ENCODE data around the gene CACNA2D3.

CACNA2D3 gene

DNA sequence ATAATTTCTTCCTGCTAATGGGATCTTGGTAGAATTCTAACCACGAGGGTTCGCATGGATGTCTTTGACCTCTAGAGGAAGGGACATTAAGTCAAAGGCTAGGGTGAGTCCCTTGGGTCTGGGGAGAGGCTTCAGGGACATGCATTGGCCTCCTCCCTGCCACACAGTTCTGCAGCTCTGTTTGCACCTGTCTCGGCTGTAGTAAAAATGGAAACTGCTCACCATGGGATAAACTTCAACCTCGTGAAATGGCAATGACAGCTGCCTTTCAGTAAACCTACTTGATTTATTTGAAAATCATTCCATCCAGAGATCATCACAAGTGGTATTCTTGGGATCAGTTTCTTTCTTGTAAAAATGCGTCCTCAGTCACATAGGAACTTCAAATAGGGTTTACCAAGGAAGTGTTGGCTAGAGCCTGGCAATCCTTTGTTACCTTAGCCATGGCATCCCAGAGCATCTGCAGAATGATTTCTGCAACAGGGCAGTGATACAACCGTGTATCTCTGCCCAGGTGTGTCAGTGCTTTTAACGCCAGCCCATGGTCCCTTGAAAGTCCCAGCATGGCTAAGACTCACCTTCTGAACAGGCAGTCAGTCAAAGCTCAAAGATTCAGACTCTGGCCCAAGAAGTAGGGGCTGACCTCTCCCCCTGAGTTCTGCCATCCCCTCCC is 819.5 kb downstream of the CACNA2D3 start:
- no peak overlapping the region for H3K27ac ChIP-seq
- no peak overlapping the region for H3K4me3 ChIP-seq
- TF ChIP-seq, protein P1, sequence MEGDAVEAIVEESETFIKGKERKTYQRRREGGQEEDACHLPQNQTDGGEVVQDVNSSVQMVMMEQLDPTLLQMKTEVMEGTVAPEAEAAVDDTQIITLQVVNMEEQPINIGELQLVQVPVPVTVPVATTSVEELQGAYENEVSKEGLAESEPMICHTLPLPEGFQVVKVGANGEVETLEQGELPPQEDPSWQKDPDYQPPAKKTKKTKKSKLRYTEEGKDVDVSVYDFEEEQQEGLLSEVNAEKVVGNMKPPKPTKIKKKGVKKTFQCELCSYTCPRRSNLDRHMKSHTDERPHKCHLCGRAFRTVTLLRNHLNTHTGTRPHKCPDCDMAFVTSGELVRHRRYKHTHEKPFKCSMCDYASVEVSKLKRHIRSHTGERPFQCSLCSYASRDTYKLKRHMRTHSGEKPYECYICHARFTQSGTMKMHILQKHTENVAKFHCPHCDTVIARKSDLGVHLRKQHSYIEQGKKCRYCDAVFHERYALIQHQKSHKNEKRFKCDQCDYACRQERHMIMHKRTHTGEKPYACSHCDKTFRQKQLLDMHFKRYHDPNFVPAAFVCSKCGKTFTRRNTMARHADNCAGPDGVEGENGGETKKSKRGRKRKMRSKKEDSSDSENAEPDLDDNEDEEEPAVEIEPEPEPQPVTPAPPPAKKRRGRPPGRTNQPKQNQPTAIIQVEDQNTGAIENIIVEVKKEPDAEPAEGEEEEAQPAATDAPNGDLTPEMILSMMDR (IDR thresholded peaks at IDR 0.05) = no peak
- DNase-seq = no peak
- H3K9me3 ChIP-seq = no peaks in the 10 kb centered on the region
- H3K27me3 ChIP-seq = no peaks in the 10 kb centered on the region
- H3K36me3 ChIP-seq = no peaks in the 10 kb centered on the region
- H3K4me1 ChIP-seq = no peaks in the 10 kb centered on the region
- intact Hi-C loops (cut with DNase I; ENCODE audit: low total_unique reads) = no loop called here

DNA sequence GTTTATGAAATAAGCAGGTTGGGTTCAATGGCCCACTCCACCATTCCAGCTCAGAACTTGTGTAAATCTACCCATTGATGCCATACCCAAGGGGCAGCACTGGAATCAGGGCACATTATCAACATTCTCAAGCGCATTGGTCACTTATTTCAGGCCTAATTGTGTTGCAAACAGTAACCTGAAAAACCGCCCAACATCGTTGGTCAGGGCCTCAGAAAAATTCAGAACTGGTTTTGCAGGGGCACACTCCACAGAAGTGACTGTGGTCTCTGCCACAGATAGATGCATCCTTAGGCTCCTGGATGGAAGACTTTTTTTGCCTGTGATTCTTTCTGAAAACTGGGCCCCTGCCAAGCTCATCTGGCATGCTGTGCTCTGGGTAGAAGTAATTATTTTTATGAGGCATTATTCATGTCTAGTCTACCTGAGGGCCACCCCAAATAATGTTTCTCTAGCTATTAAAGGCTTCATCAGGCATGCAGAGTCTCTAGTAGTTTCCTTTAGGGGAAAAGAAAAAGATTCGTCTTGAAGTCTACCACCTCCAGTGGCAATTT is 827.2 kb downstream of the CACNA2D3 start:
- H3K4me1 ChIP-seq = peaks cover 0 to 7% (median 3%) of the 10 kb centered on the region in 4 donors
- TF ChIP-seq, protein P1 (IDR thresholded peaks at IDR 0.05) = no peak
- H3K36me3 ChIP-seq = no peaks in the 10 kb centered on the region
- H3K4me3 ChIP-seq = no peak overlapping the region
- no peak for DNase-seq
- H3K27me3 ChIP-seq = no peaks in the 10 kb centered on the region
- intact Hi-C loops (cut with DNase I; ENCODE audit: low total_unique reads) = no loop called here
- no peaks in the 10 kb centered on the region for H3K9me3 ChIP-seq
- H3K27ac ChIP-seq = no peak overlapping the region

DNA sequence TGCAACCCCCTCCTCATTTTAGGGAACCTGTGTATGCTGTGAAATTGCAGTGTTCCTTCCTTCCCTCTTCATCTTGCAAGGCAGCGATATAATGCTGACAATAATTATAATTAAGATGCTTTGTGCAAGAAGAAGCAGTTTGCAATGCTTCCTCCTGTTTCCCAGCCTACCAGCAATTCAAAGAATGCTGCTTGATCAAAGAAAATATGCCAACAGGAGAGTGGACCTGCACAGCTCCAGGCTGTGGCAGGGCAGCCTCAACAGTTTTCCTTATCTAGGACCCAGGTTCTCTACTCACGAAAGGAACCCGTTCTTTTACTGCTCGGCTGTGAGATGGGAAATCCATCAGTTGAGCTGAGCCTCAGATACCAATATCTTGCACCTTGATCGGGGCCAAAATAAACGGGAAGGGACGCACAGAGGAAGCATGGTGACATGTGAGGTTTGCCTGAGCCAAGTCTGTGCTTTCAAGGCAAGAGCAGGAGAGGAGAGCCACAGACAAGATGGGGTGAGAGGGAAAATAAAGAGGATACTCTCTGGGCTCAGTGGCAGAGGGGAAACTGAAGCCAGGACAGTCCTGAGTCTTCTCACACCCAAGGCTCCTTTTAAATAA is 828.1 kb downstream of the CACNA2D3 start:
- no peak overlapping the region for H3K4me3 ChIP-seq
- DNase-seq = no peak
- no peaks in the 10 kb centered on the region for H3K36me3 ChIP-seq
- H3K27ac ChIP-seq = no peak overlapping the region
- intact Hi-C loops (cut with DNase I; ENCODE audit: low total_unique reads) = no loop called here
- no peaks in the 10 kb centered on the region for H3K27me3 ChIP-seq
- H3K4me1 ChIP-seq = peaks cover 0 to 7% (median 3%) of the 10 kb centered on the region in 4 donors
- TF ChIP-seq, protein P1 (IDR thresholded peaks at IDR 0.05) = no peak
- H3K9me3 ChIP-seq = no peaks in the 10 kb centered on the region

DNA sequence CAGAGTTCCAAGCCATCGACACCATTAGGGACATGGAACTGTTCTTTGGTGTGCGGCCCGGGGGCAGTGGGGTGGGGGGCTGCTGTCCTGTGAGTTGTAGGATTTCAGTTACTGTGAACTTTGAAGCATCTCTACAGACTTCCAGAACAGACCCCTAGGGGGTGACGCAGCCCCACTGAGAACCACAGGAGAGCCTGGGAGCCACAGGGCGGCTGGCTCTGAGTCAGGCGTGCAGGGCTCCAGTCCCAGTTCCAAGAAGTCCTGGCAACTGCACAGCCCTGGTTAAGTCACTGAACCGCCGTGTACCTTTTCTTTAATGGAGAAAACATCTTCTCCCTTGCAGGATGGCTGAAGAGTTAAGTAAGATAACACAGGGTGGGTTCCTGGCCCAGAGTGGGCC is 829.1 kb downstream of the CACNA2D3 start:
- H3K27me3 ChIP-seq = no peaks in the 10 kb centered on the region
- TF ChIP-seq, protein P1 (IDR thresholded peaks at IDR 0.05) = peak; percentile 38 to 43
- intact Hi-C loops (cut with DNase I; ENCODE audit: low total_unique reads) = no loop called here

DNA sequence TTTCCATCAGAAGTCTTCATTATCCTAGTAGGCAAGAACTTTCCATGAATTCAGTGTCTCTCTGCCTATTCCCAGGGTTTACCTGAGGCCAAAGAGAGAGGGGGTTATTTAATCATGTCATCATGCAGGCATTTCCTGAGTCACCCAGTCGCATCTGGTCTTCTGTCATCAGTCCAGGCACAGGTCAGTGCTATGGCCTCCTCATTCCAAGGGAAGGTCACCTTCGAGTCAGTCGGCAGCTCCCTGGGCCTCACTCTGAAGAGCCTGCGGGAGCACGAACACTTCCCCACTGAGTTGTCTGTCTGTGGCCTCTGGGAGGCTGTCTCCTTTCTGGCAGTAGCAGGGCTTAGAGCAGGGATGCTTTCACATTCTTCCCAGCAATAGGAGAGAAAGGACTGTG is 831.7 kb downstream of the CACNA2D3 start:
- intact Hi-C loops (cut with DNase I; ENCODE audit: low total_unique reads) = no loop called here
- H3K36me3 ChIP-seq = no peaks in the 10 kb centered on the region
- peaks cover 0 to 7% (median 3%) of the 10 kb centered on the region in 4 donors for H3K4me1 ChIP-seq
- no peak overlapping the region for H3K27ac ChIP-seq
- no peak for DNase-seq
- TF ChIP-seq, protein P1 (IDR thresholded peaks at IDR 0.05) = no peak
- H3K4me3 ChIP-seq = no peak overlapping the region
- no peaks in the 10 kb centered on the region for H3K9me3 ChIP-seq
- H3K27me3 ChIP-seq = no peaks in the 10 kb centered on the region

More for the DNA sequence above, 829.1 kb downstream of the CACNA2D3 start:
- Histone ChIP-seq H3K27ac (no peak overlapping the region), H3K4me3 (no peak overlapping the region), H3K36me3 (no peaks in the 10 kb centered on the region), H3K9me3 (no peaks in the 10 kb centered on the region), H3K4me1 (peaks cover 0 to 7% (median 3%) of the 10 kb centered on the region in 4 donors)
- peak; percentile 74 to 76 for DNase-seq
